SU-DHL-6 (cell line): Measurements from ENCODE around the gene FFAR3.
"Not testable (repeated sequence)": the region's sequence is repeated elsewhere in the genome, so short reads cannot be mapped to it uniquely, and the experiment has no call there.

ENCODE experiments used
- H2AFZ ChIP-seq: fragments of 200-600 bp; sonication (generic); 2 replicates; pipeline ENCODE4 v1.6.1; 2014; ENCODE audit warnings: low read depth, mild to moderate bottlenecking, moderate library complexity, mixed read lengths, antibody characterized with exemption, low read length; ENCODE audit not compliant: severe bottlenecking
- H3F3A ChIP-seq: fragments of 200-600 bp; shearing (Covaris generic); 2 replicates; pipeline ENCODE4 v1.6.0; 2016; ENCODE audit warnings: antibody characterized with exemption, mild to moderate bottlenecking; ENCODE audit not compliant: insufficient read depth
- H3K27ac ChIP-seq: fragments of 200-600 bp; sonication (generic); 2 replicates; pipeline ENCODE4 v1.5.1; 2016; ENCODE audit warnings: low read depth, mild to moderate bottlenecking, low read length, moderate library complexity, mixed read lengths
- H3K27me3 ChIP-seq: fragments of 200-600 bp; sonication (generic), shearing (Covaris generic); 2 replicates; pipeline ENCODE4 v1.6.0; 2014; ENCODE audit warnings: mild to moderate bottlenecking, low read length
- H3K36me3 ChIP-seq: fragments of 200-600 bp; sonication (generic); 2 replicates; pipeline ENCODE4 v1.6.1; 2014; ENCODE audit warnings: mild to moderate bottlenecking, low read length, mixed read lengths
- H3K4me2 ChIP-seq: fragments of 300-600, 200-600 bp; shearing (Covaris generic), sonication (generic); 2 replicates; pipeline ENCODE4 v1.6.0; 2014; ENCODE audit warnings: low read length, low read depth, mild to moderate bottlenecking; ENCODE audit not compliant: poor library complexity, severe bottlenecking
- H3K4me3 ChIP-seq: fragments of 200-600 bp; sonication (generic); 2 replicates; pipeline ENCODE4 v1.5.1; 2014; ENCODE audit warnings: antibody characterized with exemption, low read length, mild to moderate bottlenecking, mixed read lengths; ENCODE audit not compliant: insufficient read depth, poor library complexity, severe bottlenecking
- H3K79me2 ChIP-seq: fragments of 200-600 bp; sonication (generic); 2 replicates; pipeline ENCODE4 v1.6.1; 2014; ENCODE audit warnings: mild to moderate bottlenecking, low read length, moderate library complexity; ENCODE audit not compliant: insufficient read depth
- H3K9ac ChIP-seq: fragments of 200-600 bp; sonication (generic); 2 replicates; pipeline ENCODE4 v1.7.0; 2014; ENCODE audit warnings: mild to moderate bottlenecking, low read length
- H3K9me2 ChIP-seq: fragments of 200-600 bp; sonication (generic); replicated peaks from 2 replicates; pipeline ENCODE4 v1.6.1; 2014; ENCODE audit warnings: low read length; ENCODE audit not compliant: insufficient read depth
- H3K9me3 ChIP-seq: fragments of 200-600 bp; sonication (generic); 2 replicates; pipeline ENCODE4 v1.6.1; 2014; ENCODE audit warnings: low read length, mixed read lengths; ENCODE audit not compliant: insufficient read depth
- H4K20me1 ChIP-seq: fragments of 200-600 bp; sonication (generic); 2 replicates; pipeline ENCODE4 v1.6.1; 2014; ENCODE audit warnings: low read depth, mild to moderate bottlenecking, antibody characterized with exemption, low read length, moderate library complexity, mixed read lengths
- CTCF ChIP-seq: fragments of 200-600 bp; sonication (generic); IDR thresholded peaks from one replicate; pipeline ENCODE4 v1.5.1; 2017; ENCODE audit warnings: antibody characterized with exemption, mild to moderate bottlenecking, low read length, moderate library complexity; ENCODE audit not compliant: insufficient read depth, poor library complexity, severe bottlenecking
- EZH2phosphoT487 ChIP-seq: fragments of 200-600 bp; sonication (generic), shearing (Covaris generic); conservative IDR thresholded peaks from 2 replicates; pipeline ENCODE4 v1.6.1; 2018; ENCODE audit warnings: mild to moderate bottlenecking, antibody characterized with exemption, low read length, moderate library complexity, mixed read lengths

The FFAR3 gene

GRCh38 chr19:35399948-35400772 is 41.9 kb downstream of the FFAR3 start:
- Histone ChIP-seq H4K20me1 (no peaks in the 10 kb centered on the region), H3F3A (no peaks in the 10 kb centered on the region), H3K79me2 (no peaks in the 10 kb centered on the region), H3K9me2 (no peaks in the 10 kb centered on the region), H3K27ac (no peak overlapping the region), H3K36me3 (no peaks in the 10 kb centered on the region), H3K4me3 (no peak overlapping the region), H3K9me3 (no peaks in the 10 kb centered on the region), H3K27me3 (no peaks in the 10 kb centered on the region), H3K4me2 (no peak overlapping the region), H3K9ac (no peak overlapping the region), H2AFZ (no peak overlapping the region)
- TF ChIP-seq CTCF: no peak
- TF ChIP-seq EZH2phosphoT487: no peak

GRCh38 chr19:35400773-35401100 is 42.5 kb downstream of the FFAR3 start:
- Histone ChIP-seq H3K9ac (no peak overlapping the region), H3K9me3 (no peaks in the 10 kb centered on the region), H3F3A (no peaks in the 10 kb centered on the region), H3K4me2 (no peak overlapping the region), H3K79me2 (no peaks in the 10 kb centered on the region), H3K4me3 (no peak overlapping the region), H3K27me3 (no peaks in the 10 kb centered on the region), H3K27ac (no peak overlapping the region), H3K36me3 (no peaks in the 10 kb centered on the region), H3K9me2 (no peaks in the 10 kb centered on the region), H4K20me1 (no peaks in the 10 kb centered on the region), H2AFZ (no peak overlapping the region)
- TF ChIP-seq EZH2phosphoT487 (no peak), CTCF (no peak)

- not testable (repeated sequence) for H2AFZ ChIP-seq, H4K20me1 ChIP-seq, H3F3A ChIP-seq, H3K9ac ChIP-seq, H3K4me2 ChIP-seq, H3K9me2 ChIP-seq, H3K36me3 ChIP-seq, H3K9me3 ChIP-seq, H3K4me3 ChIP-seq, H3K79me2 ChIP-seq, H3K27ac ChIP-seq, H3K27me3 ChIP-seq
These were observed 43.2 kb downstream of the FFAR3 start for GRCh38 chr19:35401416-35401815.

- no peaks in the 10 kb centered on the region for H3F3A ChIP-seq
- H3K36me3 ChIP-seq: no peaks in the 10 kb centered on the region
- H3K9me3 ChIP-seq: no peaks in the 10 kb centered on the region
- H3K27me3 ChIP-seq: no peaks in the 10 kb centered on the region
- H3K4me2 ChIP-seq: no peak overlapping the region
- H3K4me3 ChIP-seq: no peak overlapping the region
- H3K79me2 ChIP-seq: no peaks in the 10 kb centered on the region
- H3K9ac ChIP-seq: no peak overlapping the region
- no peak overlapping the region for H2AFZ ChIP-seq
- H3K9me2 ChIP-seq: no peaks in the 10 kb centered on the region
- H3K27ac ChIP-seq: no peak overlapping the region
- TF ChIP-seq EZH2phosphoT487 (no peak), CTCF (no peak)
- H4K20me1 ChIP-seq: no peaks in the 10 kb centered on the region
These were observed 45.0 kb downstream of the FFAR3 start for GRCh38 chr19:35403116-35403760.
